ENCODE results near the gene UPF1.

Gene UPF1

GRCh38 chr19:18886972-18887371 lies 55.2 kb downstream of the UPF1 start:
- peaks cover 52% of the 10 kb centered on the region for H3K27me3 ChIP-seq (replicated peaks; ENCODE audit: insufficient read depth, low read length)
- no peaks in the 10 kb centered on the region for H4K20me1 ChIP-seq (ENCODE audit: insufficient read depth, low read length)
- no peaks in the 10 kb centered on the region for H3F3A ChIP-seq (ENCODE audit: insufficient read depth, low read length)
- no peak overlapping the region for H3K4me2 ChIP-seq (ENCODE audit: low read depth, low read length)
- DNase-seq: no peak
- H3K4me3 ChIP-seq (ENCODE audit: low read length): no peak overlapping the region
- no peaks in the 10 kb centered on the region for H3K36me3 ChIP-seq (replicated peaks; ENCODE audit: insufficient read depth, low read length)
- no peak overlapping the region for H2AFZ ChIP-seq (ENCODE audit: low read length)
- no peak overlapping the region for H3K9ac ChIP-seq (ENCODE audit: low read length)
- H3K79me2 ChIP-seq (ENCODE audit: low read length): no peaks in the 10 kb centered on the region
- TF ChIP-seq EZH2phosphoT487 (IDR thresholded peaks at IDR 0.05; ENCODE audit: low read length) (no peak), EZH2 (optimal IDR thresholded peaks at IDR 0.05; ENCODE audit: low read depth, low read length) (no peak)
- TF ChIP-seq, protein P1, sequence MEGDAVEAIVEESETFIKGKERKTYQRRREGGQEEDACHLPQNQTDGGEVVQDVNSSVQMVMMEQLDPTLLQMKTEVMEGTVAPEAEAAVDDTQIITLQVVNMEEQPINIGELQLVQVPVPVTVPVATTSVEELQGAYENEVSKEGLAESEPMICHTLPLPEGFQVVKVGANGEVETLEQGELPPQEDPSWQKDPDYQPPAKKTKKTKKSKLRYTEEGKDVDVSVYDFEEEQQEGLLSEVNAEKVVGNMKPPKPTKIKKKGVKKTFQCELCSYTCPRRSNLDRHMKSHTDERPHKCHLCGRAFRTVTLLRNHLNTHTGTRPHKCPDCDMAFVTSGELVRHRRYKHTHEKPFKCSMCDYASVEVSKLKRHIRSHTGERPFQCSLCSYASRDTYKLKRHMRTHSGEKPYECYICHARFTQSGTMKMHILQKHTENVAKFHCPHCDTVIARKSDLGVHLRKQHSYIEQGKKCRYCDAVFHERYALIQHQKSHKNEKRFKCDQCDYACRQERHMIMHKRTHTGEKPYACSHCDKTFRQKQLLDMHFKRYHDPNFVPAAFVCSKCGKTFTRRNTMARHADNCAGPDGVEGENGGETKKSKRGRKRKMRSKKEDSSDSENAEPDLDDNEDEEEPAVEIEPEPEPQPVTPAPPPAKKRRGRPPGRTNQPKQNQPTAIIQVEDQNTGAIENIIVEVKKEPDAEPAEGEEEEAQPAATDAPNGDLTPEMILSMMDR (IDR thresholded peaks at IDR 0.05; ENCODE audit: low read length): no peak
- H3K9me2 ChIP-seq (replicated peaks; ENCODE audit: insufficient read depth, low read length): no peaks in the 10 kb centered on the region
- H3K27ac ChIP-seq (ENCODE audit: low read length): no peak overlapping the region
- no peaks in the 10 kb centered on the region for H3K4me1 ChIP-seq (ENCODE audit: low read length)
- H3K9me3 ChIP-seq (replicated peaks; ENCODE audit: insufficient read depth, low read length): no peaks in the 10 kb centered on the region

- no peak for TF ChIP-seq EZH2 (optimal IDR thresholded peaks at IDR 0.05; ENCODE audit: low read depth, low read length)
- TF ChIP-seq, protein P1 (IDR thresholded peaks at IDR 0.05; ENCODE audit: low read length): no peak
- no peak for TF ChIP-seq EZH2phosphoT487 (IDR thresholded peaks at IDR 0.05; ENCODE audit: low read length)
- H3K27me3 ChIP-seq (replicated peaks; ENCODE audit: insufficient read depth, low read length): peaks cover 62% of the 10 kb centered on the region
- no peak for DNase-seq
- H3K27ac ChIP-seq (ENCODE audit: low read length): no peak overlapping the region
- H3K9me3 ChIP-seq (replicated peaks; ENCODE audit: insufficient read depth, low read length): no peaks in the 10 kb centered on the region
- H3K4me1 ChIP-seq (ENCODE audit: low read length): no peaks in the 10 kb centered on the region
- no peak overlapping the region for H3K4me2 ChIP-seq (ENCODE audit: low read depth, low read length)
- H3K4me3 ChIP-seq (ENCODE audit: low read length): no peak overlapping the region
- H3K9ac ChIP-seq (ENCODE audit: low read length): no peak overlapping the region
- H2AFZ ChIP-seq (ENCODE audit: low read length): no peak overlapping the region
- H3K9me2 ChIP-seq (replicated peaks; ENCODE audit: insufficient read depth, low read length): no peaks in the 10 kb centered on the region
- H3K36me3 ChIP-seq (replicated peaks; ENCODE audit: insufficient read depth, low read length): no peaks in the 10 kb centered on the region
- H3F3A ChIP-seq (ENCODE audit: insufficient read depth, low read length): no peaks in the 10 kb centered on the region
- no peaks in the 10 kb centered on the region for H4K20me1 ChIP-seq (ENCODE audit: insufficient read depth, low read length)
- no peaks in the 10 kb centered on the region for H3K79me2 ChIP-seq (ENCODE audit: low read length)
These were observed 58.4 kb downstream of the UPF1 start for GRCh38 chr19:18889949-18890745.

DNA sequence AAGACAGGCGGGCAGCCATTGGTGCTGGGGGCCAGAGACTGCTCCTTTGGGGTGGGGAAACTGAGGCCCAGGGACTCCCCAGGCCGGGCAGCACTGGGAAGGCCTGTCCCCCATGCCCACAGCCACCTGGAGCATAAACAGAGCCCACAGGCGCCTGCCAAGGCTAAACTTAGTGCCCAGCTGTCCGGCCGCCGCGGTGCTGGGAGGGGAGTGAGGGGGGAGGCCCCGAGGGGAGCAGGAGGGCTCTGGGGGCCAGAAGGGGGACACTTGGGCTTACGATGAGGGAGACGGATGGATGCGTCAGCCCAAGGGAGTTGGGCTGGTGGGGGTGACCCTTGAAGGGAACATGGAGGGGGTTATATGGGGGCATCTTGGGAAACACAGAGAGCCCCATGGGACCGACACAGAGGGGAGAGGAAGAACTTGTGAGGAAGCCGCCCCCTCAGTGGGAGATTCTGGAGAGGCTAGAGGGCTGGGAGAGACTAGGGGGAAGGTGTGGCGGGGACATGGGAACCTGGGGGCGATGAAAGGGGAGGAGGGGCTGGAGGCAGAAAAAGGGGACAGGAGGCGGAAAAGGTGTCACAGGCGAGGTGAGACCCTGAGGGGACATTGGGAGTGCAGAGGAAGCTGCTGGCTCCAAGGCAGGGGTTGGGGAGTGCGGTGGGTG lies 62.0 kb downstream of the UPF1 start:
- Histone ChIP-seq H3K4me3 (ENCODE audit: low read length) (no peak overlapping the region), H2AFZ (ENCODE audit: low read length) (no peak overlapping the region), H3K27me3 (replicated peaks; ENCODE audit: insufficient read depth, low read length) (peaks cover 51% of the 10 kb centered on the region), H3K79me2 (ENCODE audit: low read length) (no peaks in the 10 kb centered on the region), H4K20me1 (ENCODE audit: insufficient read depth, low read length) (no peaks in the 10 kb centered on the region), H3K4me1 (ENCODE audit: low read length) (no peaks in the 10 kb centered on the region), H3K9me2 (replicated peaks; ENCODE audit: insufficient read depth, low read length) (no peaks in the 10 kb centered on the region), H3K36me3 (replicated peaks; ENCODE audit: insufficient read depth, low read length) (no peaks in the 10 kb centered on the region), H3F3A (ENCODE audit: insufficient read depth, low read length) (no peaks in the 10 kb centered on the region), H3K4me2 (ENCODE audit: low read depth, low read length) (no peak overlapping the region), H3K9me3 (replicated peaks; ENCODE audit: insufficient read depth, low read length) (no peaks in the 10 kb centered on the region), H3K27ac (ENCODE audit: low read length) (no peak overlapping the region), H3K9ac (ENCODE audit: low read length) (no peak overlapping the region)
- TF ChIP-seq, protein P1 (IDR thresholded peaks at IDR 0.05; ENCODE audit: low read length): no peak
- TF ChIP-seq EZH2 (optimal IDR thresholded peaks at IDR 0.05; ENCODE audit: low read depth, low read length): no peak
- no peak for TF ChIP-seq EZH2phosphoT487 (IDR thresholded peaks at IDR 0.05; ENCODE audit: low read length)
- DNase-seq: no peak
